Measurements from ENCODE around the gene MORN3.
"Not testable (repeated sequence)": the region's sequence is repeated elsewhere in the genome, so short reads cannot be mapped to it uniquely, and the experiment has no call there.

Gene MORN3

GRCh38 chr12:121702944-121703343, 33.5 kb upstream of the MORN3 start:
- no peak for TF ChIP-seq CTCF (IDR thresholded peaks at IDR 0.05; ENCODE audit: insufficient read depth, low read depth, low read length, missing control alignments)
- H3K4me3 ChIP-seq (ENCODE audit: low read length): no peak overlapping the region
- no peak for DNase-seq (ENCODE audit: low read depth)

- no peak overlapping the region for H3K4me3 ChIP-seq (ENCODE audit: low read length)
- DNase-seq (ENCODE audit: low read depth): no peak
- no peak for TF ChIP-seq CTCF (IDR thresholded peaks at IDR 0.05; ENCODE audit: insufficient read depth, low read depth, low read length, missing control alignments)
Measured at GRCh38 chr12:121701667-121702277, 32.3 kb upstream of the MORN3 start.

- not testable (repeated sequence) for DNase-seq (ENCODE audit: low read depth); H3K4me3 ChIP-seq (ENCODE audit: low read length)
Measured at GRCh38 chr12:121697861-121698260, 28.4 kb upstream of the MORN3 start.

- H3K4me3 ChIP-seq (ENCODE audit: low read length): no peak overlapping the region
- TF ChIP-seq CTCF (IDR thresholded peaks at IDR 0.05; ENCODE audit: insufficient read depth, low read depth, low read length, missing control alignments): peak; percentile 35
- peak; percentile 60 for DNase-seq (ENCODE audit: low read depth)
Measured at GRCh38 chr12:121697093-121697698, 27.7 kb upstream of the MORN3 start.

- no peak for TF ChIP-seq CTCF (IDR thresholded peaks at IDR 0.05; ENCODE audit: insufficient read depth, low read depth, low read length, missing control alignments)
- no peak for DNase-seq (ENCODE audit: low read depth)
- H3K4me3 ChIP-seq (ENCODE audit: low read length): no peak overlapping the region
Measured at GRCh38 chr12:121693155-121693687, 23.8 kb upstream of the MORN3 start.

- DNase-seq (ENCODE audit: low read depth): not testable (repeated sequence)
Measured at GRCh38 chr12:121692744-121693143, 23.3 kb upstream of the MORN3 start.

GRCh38 chr12:121689430-121689829, 20.0 kb upstream of the MORN3 start:
- no peak for TF ChIP-seq CTCF (IDR thresholded peaks at IDR 0.05; ENCODE audit: insufficient read depth, low read depth, low read length, missing control alignments)
- no peak overlapping the region for H3K4me3 ChIP-seq (ENCODE audit: low read length)
- DNase-seq (ENCODE audit: low read depth): no peak

More at GRCh38 chr12:121692744-121693143, 23.3 kb upstream of the MORN3 start:
- not testable (repeated sequence) for H3K4me3 ChIP-seq (ENCODE audit: low read length)

- H3K4me3 ChIP-seq (ENCODE audit: low read length): no peak overlapping the region
- TF ChIP-seq CTCF (IDR thresholded peaks at IDR 0.05; ENCODE audit: insufficient read depth, low read depth, low read length, missing control alignments): no peak
- DNase-seq (ENCODE audit: low read depth): no peak
Measured at GRCh38 chr12:121688966-121689365, 19.5 kb upstream of the MORN3 start.

- not testable (repeated sequence) for H3K4me3 ChIP-seq (ENCODE audit: low read length); DNase-seq (ENCODE audit: low read depth)
Measured at GRCh38 chr12:121679661-121680197, 10.3 kb upstream of the MORN3 start.

Measured in epithelial cell of esophagus (primary cell).